Measurements from ENCODE around the gene GNG12.

GNG12 gene

GRCh38 chr1:67812226-67812625 is 21.0 kb downstream of the GNG12 start:
- DNase-seq, result no peak

- no peak for DNase-seq
These were observed 21.5 kb downstream of the GNG12 start for GRCh38 chr1:67811781-67812180.

GRCh38 chr1:67809887-67810286 is 23.4 kb downstream of the GNG12 start:
- DNase-seq, result no peak

GRCh38 chr1:67807282-67807681 is 26.0 kb downstream of the GNG12 start:
- DNase-seq, result no peak

- no peak for DNase-seq
These were observed 28.6 kb downstream of the GNG12 start for GRCh38 chr1:67804710-67805109.

DNA sequence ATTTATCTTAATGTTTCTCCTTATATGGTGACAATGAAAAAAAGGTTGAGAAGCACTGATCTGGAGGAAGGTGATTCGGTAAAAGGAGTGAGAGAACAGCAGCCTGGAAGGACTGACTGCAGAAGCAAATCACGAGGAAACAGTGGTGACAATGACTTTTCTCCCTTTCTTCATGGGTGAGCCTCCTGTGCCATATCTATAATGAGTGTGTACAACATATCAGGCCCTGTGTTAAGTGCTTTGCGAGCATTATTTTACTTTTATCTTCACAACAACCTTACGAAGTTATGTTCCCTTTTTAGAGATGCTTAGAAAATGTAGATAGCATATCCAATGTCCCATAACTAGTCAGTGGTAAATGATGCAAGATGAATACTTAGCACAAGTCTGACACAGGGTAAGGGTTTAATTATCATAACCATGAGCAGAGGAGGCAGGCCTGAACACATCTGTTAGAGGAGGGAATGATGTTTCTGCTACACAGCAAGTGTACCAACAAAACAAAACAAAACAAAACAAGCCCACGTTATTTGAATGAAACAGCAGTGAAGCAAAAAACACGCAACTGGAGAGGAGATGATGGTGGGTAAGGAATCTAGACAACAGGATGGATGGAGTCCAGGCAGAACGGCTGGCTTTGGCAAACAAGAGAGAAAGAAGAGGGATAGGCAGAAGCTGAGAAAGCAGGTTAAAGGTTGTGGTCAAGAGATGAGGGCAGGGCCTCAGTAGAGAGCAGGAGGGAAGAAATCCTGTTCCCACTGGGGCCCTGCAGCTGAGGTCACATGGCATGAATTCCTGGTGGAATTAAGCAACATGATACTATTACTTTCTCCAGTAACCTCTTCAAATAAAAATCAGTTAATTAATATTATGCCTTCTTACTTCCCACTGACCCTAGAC is 29.6 kb downstream of the GNG12 start:
- DNase-seq, result no peak

- no peak for DNase-seq
These were observed 30.7 kb downstream of the GNG12 start for GRCh38 chr1:67802565-67802964.

DNA sequence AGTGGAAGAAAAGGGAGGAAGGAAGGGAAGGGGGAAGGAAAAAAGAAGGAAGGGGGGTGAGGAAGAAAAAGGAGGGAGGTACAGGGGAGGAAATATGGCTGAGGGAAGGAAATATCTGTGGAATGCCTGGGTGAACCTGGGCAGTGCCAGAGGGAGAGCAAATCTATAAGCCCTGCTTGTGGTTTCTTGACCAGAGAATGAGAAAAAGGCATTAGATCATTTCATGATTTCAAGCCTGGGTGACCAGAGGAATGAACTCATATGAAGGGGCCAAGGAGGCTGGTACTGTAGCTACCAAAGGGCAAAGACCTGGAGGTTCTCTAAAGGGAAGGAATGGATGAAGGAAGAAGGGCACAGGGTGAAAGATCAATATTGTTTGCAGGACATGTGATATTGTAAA is 31.4 kb downstream of the GNG12 start:
- no peak for DNase-seq

GRCh38 chr1:67795179-67795912 is 37.9 kb downstream of the GNG12 start:
- DNase-seq, result no peak

DNA sequence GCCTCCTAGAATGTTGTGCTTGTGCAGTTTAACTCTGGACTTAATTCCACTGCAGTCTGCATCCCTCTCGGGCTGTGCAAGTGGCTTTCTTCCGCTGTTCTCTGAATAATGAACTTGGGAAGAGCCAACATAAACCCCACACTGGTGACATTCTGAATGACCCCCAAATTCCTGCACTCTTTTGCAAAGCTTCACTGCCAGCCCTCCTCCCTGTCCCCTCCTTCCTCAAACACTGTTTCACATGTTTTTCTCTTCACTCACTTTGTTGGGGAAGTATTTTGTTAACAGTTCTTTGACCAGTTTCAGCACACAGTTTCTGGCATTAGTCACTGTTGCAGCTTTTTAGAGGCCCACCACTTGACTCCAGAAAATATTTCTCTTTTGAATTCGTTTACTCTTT is 39.7 kb downstream of the GNG12 start:
- no peak for DNase-seq

DNA sequence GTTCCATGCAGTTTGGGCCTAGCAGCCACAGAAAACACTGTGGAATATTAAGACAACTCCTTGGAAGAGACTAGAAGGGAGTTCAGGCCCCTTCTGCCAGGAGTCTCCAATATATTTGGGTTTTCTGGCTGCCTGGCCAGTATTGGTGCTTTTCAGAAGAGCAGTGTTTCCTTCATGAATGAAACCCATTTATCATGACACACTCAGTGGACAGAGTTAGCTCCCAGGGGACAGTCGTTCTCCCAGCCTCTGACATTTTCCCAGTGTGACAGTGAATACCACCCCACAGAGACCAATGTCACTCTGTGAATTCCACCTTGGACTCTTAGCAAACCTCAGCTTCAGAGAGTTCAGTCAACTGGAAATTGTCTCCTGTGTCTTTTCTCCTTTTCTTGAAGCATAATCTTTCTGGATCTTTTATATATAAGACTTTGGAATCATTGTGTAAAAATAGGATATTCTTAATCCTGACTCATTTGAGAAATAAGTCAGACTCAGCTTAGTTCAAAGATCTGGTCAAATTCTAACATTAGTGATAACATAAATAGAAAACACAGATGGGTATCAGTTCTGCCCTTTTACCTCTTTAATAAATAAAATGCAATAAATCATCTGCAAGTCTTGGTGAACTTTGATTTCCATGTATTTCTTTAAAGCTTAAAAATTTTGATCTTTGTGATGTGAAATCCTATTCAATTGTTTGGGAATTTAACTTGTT is 40.4 kb downstream of the GNG12 start:
- DNase-seq, result no peak

GRCh38 chr1:67792103-67792502 is 41.2 kb downstream of the GNG12 start:
- no peak for DNase-seq

- DNase-seq, result no peak
These were observed 41.6 kb downstream of the GNG12 start for GRCh38 chr1:67791686-67792085.

DNA sequence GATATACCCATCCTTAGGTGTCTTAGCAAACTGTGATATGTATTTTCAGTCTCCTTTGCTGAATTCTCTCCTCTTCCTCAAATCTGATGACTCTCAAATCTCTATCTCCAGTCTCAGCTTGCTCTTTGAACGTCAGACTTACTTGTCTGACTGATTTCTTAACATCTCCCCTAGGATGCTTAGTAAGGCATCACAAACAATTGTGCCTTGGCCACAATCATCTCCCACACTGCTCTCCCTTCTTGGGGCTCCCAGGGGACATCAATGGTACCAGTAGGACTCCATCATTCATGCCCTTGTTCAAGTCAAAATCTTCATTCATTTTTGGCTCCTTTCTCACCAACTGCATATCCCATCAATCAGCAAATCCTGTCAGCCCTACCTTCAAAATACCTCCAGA is 42.0 kb downstream of the GNG12 start:
- DNase-seq, result no peak

DNA sequence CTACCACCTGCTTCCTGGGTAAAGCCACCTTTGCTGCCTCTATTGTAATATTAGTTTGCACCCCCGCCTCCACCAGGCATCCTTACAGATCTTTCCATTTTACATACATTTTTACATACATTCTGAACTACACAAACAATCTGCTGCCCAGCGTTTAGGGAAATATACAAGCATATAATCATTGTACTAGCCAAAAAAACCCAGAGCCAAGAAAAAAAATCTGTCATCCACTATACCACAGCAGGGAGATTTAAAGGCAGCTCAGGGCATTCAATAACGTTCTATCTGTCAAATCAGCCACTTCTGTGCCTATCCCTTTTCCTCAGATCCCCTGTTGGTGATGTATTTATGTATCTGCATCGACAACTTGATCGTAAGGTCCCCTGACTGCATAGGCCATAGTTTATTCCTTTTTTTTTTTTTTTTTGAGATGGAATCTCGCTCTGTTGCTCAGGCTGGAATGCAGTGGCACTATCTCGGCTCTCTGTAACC is 43.0 kb downstream of the GNG12 start:
- DNase-seq, result no peak

DNA sequence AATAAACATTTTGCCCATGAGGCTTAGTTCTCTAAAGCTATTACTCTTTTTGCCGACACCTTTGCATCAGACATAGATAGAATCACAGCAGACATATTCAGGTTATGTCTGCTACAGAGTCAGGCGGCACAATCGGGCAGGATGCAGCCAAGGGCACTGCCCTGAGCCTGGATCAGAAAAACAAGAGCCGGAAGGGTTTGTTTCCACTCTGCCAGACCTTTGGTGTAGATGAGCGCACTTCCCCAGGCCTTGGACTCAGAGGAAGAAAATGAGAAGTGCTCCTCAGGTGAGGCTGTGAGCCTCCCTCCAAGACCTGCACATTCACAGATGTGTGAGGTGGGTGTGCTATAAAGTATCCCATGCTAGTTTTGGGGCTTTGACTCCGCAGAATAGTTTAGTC is 43.7 kb downstream of the GNG12 start:
- DNase-seq, result no peak

DNA sequence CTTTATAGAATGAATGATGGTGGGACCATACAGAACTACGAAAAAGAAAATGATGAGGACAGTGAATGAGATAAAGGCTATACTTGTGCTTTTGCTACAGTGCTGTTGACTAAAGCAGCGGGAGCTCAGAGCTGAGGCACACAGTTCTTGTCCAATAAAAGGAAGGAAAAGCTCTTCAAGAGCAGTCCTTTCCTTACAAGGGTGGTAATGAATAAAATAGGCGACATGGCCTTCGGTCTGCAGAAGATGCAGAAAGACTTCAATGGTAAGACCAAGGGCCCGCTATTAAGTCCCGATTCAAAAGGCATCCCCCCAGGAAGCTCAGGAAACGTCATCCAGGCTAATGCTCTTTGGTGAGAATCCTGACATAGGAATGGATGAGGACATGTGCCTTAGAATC is 44.4 kb downstream of the GNG12 start:
- no peak for DNase-seq

GRCh38 chr1:67788238-67788790 is 45.0 kb downstream of the GNG12 start:
- no peak for DNase-seq

- no peak for DNase-seq
These were observed 45.5 kb downstream of the GNG12 start for GRCh38 chr1:67787746-67788145.

DNA sequence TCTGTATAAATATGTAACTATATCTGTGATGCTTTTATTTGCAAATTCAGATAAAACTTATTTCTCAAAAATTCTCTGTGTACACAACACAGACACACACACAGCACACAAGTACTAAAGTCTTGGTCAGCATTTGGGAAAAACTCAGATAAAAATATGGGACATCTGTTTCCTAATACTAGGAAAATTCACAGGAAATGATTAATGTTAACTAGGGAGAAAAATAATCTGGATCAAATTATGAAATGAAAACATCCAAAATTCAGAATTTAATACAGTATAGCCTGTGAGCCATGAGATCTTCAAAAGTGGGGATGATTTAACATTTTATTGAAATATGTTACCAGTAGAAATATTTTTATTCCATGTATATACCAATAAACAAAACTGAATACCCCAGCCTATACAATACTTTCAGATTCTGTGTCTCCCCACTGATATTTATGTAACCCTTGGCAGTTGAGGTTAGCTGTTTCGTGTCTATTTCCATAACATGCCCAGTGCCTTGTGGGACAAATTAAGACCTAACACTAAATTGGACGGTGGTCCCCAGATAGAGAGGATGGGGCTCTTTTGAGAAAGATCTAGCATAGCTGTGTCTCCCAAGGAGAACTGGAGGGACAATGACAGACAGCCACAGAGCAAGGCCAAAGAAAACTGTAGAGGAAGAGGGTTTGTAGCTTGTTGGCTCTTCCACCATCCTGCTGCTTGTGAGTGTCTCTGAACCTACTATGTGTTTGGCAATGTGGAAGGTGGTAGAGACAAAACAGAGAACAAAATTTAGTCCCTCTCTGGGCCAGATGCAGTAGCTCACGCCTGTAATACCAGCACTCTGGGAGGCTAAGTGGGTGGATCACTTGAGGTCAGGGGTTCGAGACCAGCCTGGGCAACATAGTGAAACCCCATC is 47.2 kb downstream of the GNG12 start:
- DNase-seq, result no peak

GRCh38 chr1:67784545-67785186 is 48.6 kb downstream of the GNG12 start:
- no peak for DNase-seq

DNA sequence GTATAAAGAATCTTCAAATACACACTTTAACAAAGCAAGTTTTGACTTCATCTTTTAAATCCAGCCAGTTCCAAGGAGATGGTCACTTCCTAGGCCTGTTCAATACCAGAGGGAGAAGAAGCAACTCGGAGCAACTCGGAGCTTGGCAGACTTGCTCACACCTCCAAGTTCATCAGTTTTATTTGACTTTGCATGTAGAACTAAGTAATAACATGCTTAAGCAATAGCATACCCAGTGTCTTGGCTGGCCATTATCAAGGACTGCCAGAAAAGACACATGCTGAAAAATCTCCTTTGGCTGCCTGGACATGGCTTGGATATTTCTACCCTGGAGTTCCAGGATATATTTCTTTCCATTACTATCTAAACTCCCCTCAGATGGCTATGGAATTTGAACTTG is 52.6 kb downstream of the GNG12 start:
- DNase-seq, result no peak
